Liver (tissue), 9 donors: ENCODE data around the gene EPHA6. TPM values are rescaled to one million over a fixed set of nuclear protein-coding genes. Genes with fewer than 3 reads are reported as not detected.

Source experiments
- DNase-seq: peaks from one replicate; pipeline ENCODE4 v3.0.0-alpha.2; 2017; ENCODE audit warnings: low spot score
- H3K27ac ChIP-seq, 2 donors: one replicate each; pipeline ENCODE4 v1.7.0; 2013; ENCODE audit warnings: inconsistent platforms in 2 of 2, low read length in 2 of 2, control low read depth in 1 of 2, low read depth in 1 of 2, mild to moderate bottlenecking in 1 of 2
- H3K27me3 ChIP-seq, 4 donors: one replicate each; pipeline versions ENCODE4 v1.6.1 to v1.7.0; 2013; ENCODE audit warnings: low read length in 3 of 4, inconsistent platforms in 1 of 4, mild to moderate bottlenecking in 1 of 4, moderate library complexity in 1 of 4; ENCODE audit not compliant: control insufficient read depth in 4 of 4, insufficient read depth in 4 of 4
- H3K36me3 ChIP-seq, 4 donors: one replicate each; pipeline versions ENCODE4 v1.6.1 to v1.7.0; 2013; ENCODE audit warnings: low read length in 3 of 4, mild to moderate bottlenecking in 3 of 4, low read depth in 1 of 4, moderate library complexity in 1 of 4; ENCODE audit not compliant: control insufficient read depth in 4 of 4, insufficient read depth in 3 of 4
- H3K4me1 ChIP-seq, 4 donors: one replicate each; pipeline versions ENCODE4 v1.6.1 to v1.7.0; 2013; ENCODE audit warnings: low read length in 3 of 4, mild to moderate bottlenecking in 3 of 4, moderate library complexity in 1 of 4; ENCODE audit not compliant: control insufficient read depth in 4 of 4, insufficient read depth in 4 of 4
- H3K4me3 ChIP-seq, 3 donors: one replicate each; pipeline versions ENCODE4 v1.6.1 to v1.7.0; 2013; ENCODE audit warnings: low read length in 3 of 3, control low read depth in 1 of 3, low read depth in 1 of 3, mild to moderate bottlenecking in 1 of 3
- H3K9ac ChIP-seq, 2 donors: one replicate each; pipeline ENCODE4 v1.7.0; 2013; ENCODE audit warnings: low read length in 2 of 2, mild to moderate bottlenecking in 2 of 2, moderate library complexity in 2 of 2, control low read depth in 1 of 2, low read depth in 1 of 2
- H3K9me3 ChIP-seq, 4 donors: one replicate each; pipeline versions ENCODE4 v1.6.1 to v1.7.0; 2013; ENCODE audit warnings: low read length in 3 of 4; ENCODE audit not compliant: control insufficient read depth in 4 of 4
- EGR1 ChIP-seq, 2 donors: IDR thresholded peaks; 2 replicates each; pipeline ENCODE4 v1.6.1; 2016 to 2018; ENCODE audit warnings: antibody characterized with exemption in 2 of 2, low read depth in 2 of 2
- FOXA1 ChIP-seq: IDR thresholded peaks from 2 replicates; pipeline ENCODE4 v1.6.1; 2016; ENCODE audit warnings: antibody characterized with exemption
- FOXA2 ChIP-seq: IDR thresholded peaks from 2 replicates; pipeline ENCODE4 v1.6.1; 2016; ENCODE audit warnings: antibody characterized with exemption
- GABPA ChIP-seq, 2 donors: IDR thresholded peaks in 1 of 2; conservative IDR thresholded peaks in 1 of 2; 2 replicates each; pipeline ENCODE4 v1.6.1; 2016; ENCODE audit warnings: antibody characterized with exemption in 2 of 2, mild to moderate bottlenecking in 1 of 2, moderate library complexity in 1 of 2
- HNF4G ChIP-seq: IDR thresholded peaks from 2 replicates; pipeline ENCODE4 v1.6.1; 2016; ENCODE audit warnings: antibody characterized with exemption
- JUND ChIP-seq, 2 donors: IDR thresholded peaks; 2 replicates each; pipeline ENCODE4 v1.6.1; 2016; ENCODE audit warnings: antibody characterized with exemption in 2 of 2
- MAX ChIP-seq: IDR thresholded peaks from 2 replicates; pipeline ENCODE4 v1.6.1; 2016; ENCODE audit warnings: antibody characterized with exemption
- NR2F2 ChIP-seq: IDR thresholded peaks from 2 replicates; pipeline ENCODE4 v1.6.1; 2016; ENCODE audit warnings: antibody characterized with exemption
- RAD21 ChIP-seq, 2 donors: IDR thresholded peaks; 2 replicates each; pipeline ENCODE4 v1.6.1; 2016; ENCODE audit warnings: antibody characterized with exemption in 2 of 2, mild to moderate bottlenecking in 2 of 2
- REST ChIP-seq: IDR thresholded peaks from 2 replicates; pipeline ENCODE4 v1.6.1; 2016; ENCODE audit warnings: antibody characterized with exemption, mild to moderate bottlenecking
- RXRA ChIP-seq, 2 donors: IDR thresholded peaks; 2 replicates each; pipeline ENCODE4 v1.6.1; 2017 to 2018; ENCODE audit warnings: antibody characterized with exemption in 2 of 2, mild to moderate bottlenecking in 1 of 2
- SP1 ChIP-seq: IDR thresholded peaks from 2 replicates; pipeline ENCODE4 v1.6.1; 2018; ENCODE audit warnings: antibody characterized with exemption, mild to moderate bottlenecking
- TAF1 ChIP-seq: conservative IDR thresholded peaks from 2 replicates; pipeline ENCODE4 v1.6.1; 2016; ENCODE audit warnings: antibody characterized with exemption, mild to moderate bottlenecking
- YY1 ChIP-seq: IDR thresholded peaks from 2 replicates; pipeline ENCODE4 v1.6.1; 2016; ENCODE audit warnings: antibody characterized with exemption, mild to moderate bottlenecking
- WGBS: extraction: QIAGEN DNeasy Blood & Tissue Kit; methylation state at CpG from one replicate; pipeline ENCODE4 v1.1.7; 2013; 5-methylcytosine and 5-hydroxymethylcytosine counted together
- polyA plus RNA-seq, 2 donors: library from polyadenylated mRNA; stranded (reverse) in 1 of 2; unstranded in 1 of 2; fragments of 200-250 nt in 1 of 2; fragments of >200 nt in 1 of 2; fragmentation: Nextera tagmentation in 1 of 2; extraction: Ambion mirVana in 1 of 2; gene quantifications; one replicate each; pipeline versions ENCODE4 v1.2.1 to v1.2.3, GENCODE V29; 2013 to 2015
- total RNA-seq, 2 donors: library from RNA; depleted of rRNA; stranded (reverse); fragments of >200 nt; gene quantifications; one replicate each; pipeline ENCODE4 v1.2.3, GENCODE V29; 2014
- TF ChIP-seq, protein P1 (sequence below): fragments of 150-350 bp; IDR thresholded peaks from 2 replicates; pipeline ENCODE4 v1.5.1; 2017; ENCODE audit warnings: improper control_type of control experiment, low read depth, low read length; ENCODE audit not compliant: missing input control
- TF ChIP-seq, protein P2 (sequence below): IDR thresholded peaks from 2 replicates; pipeline ENCODE4 v1.6.1; 2016; ENCODE audit warnings: antibody characterized with exemption
- TF ChIP-seq, protein P3 (sequence below): IDR thresholded peaks from 2 replicates; pipeline ENCODE4 v1.6.1; 2016; ENCODE audit warnings: antibody characterized with exemption
- donor health status: healthy.
- donor health status: healthy.
- donor health status: healthy.
- donor health status: healthy.
- donor health status: healthy.

The EPHA6 gene
- total and polyA plus RNA-seq, 4 donors, result 0.05 to 0.17 (median 0.05) TPM; not detected in 1

GRCh38 chr3:97579365-97579764, 765.0 kb downstream of the EPHA6 start:
- DNase-seq, result no peak

DNA sequence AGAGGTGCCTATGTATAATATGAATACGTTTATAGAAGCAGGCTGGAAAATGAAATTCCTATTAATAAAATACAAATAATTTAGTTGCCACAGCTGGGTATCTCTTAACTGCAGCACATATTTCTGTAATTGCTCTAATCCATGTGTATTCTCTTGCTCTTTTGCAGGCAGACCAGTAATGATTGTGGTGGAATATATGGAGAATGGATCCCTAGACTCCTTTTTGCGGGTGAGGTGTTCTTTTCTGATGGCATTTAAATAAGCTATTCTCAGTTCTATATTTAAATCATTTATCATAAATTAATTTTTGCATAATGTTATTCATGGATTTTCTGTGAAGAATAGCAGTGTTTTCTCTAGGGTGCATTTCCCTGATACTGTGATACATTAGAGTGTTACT, 796.2 kb downstream of the EPHA6 start:
- DNase-seq, result no peak
- Histone ChIP-seq H3K9me3 (no peaks in the 10 kb centered on the region), H3K9ac (no peak overlapping the region), H3K27me3 (peaks cover 0 to 2% (median 0%) of the 10 kb centered on the region in 4 donors), H3K4me3 (no peak overlapping the region), H3K4me1 (no peaks in the 10 kb centered on the region), H3K36me3 (no peaks in the 10 kb centered on the region), H3K27ac (no peak overlapping the region)
- WGBS, result 60% methylated on average over 2 of the region's 2 CpGs
- TF ChIP-seq YY1, result no peak

More at GRCh38 chr3:97579365-97579764, 765.0 kb downstream of the EPHA6 start:
- Histone ChIP-seq H3K9ac (no peak overlapping the region), H3K4me1 (no peaks in the 10 kb centered on the region), H3K27ac (no peak overlapping the region), H3K36me3 (no peaks in the 10 kb centered on the region), H3K27me3 (no peaks in the 10 kb centered on the region), H3K4me3 (no peak overlapping the region), H3K9me3 (no peaks in the 10 kb centered on the region)
- no peak for TF ChIP-seq RXRA (IDR thresholded peaks at IDR 0.05)
- TF ChIP-seq, protein P1, sequence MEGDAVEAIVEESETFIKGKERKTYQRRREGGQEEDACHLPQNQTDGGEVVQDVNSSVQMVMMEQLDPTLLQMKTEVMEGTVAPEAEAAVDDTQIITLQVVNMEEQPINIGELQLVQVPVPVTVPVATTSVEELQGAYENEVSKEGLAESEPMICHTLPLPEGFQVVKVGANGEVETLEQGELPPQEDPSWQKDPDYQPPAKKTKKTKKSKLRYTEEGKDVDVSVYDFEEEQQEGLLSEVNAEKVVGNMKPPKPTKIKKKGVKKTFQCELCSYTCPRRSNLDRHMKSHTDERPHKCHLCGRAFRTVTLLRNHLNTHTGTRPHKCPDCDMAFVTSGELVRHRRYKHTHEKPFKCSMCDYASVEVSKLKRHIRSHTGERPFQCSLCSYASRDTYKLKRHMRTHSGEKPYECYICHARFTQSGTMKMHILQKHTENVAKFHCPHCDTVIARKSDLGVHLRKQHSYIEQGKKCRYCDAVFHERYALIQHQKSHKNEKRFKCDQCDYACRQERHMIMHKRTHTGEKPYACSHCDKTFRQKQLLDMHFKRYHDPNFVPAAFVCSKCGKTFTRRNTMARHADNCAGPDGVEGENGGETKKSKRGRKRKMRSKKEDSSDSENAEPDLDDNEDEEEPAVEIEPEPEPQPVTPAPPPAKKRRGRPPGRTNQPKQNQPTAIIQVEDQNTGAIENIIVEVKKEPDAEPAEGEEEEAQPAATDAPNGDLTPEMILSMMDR, result no peak
- no peak for TF ChIP-seq RAD21 (IDR thresholded peaks at IDR 0.05)
- TF ChIP-seq JUND (IDR thresholded peaks at IDR 0.05), result no peak
- TF ChIP-seq YY1, result no peak
- TF ChIP-seq HNF4G, result no peak
- TF ChIP-seq GABPA (IDR thresholded peaks at IDR 0.05 in 1 of 2, conservative IDR thresholded peaks at IDR 0.05 in 1 of 2), result no peak
- no peak for TF ChIP-seq NR2F2
- TF ChIP-seq FOXA2, result no peak
- no peak for TF ChIP-seq EGR1 (IDR thresholded peaks at IDR 0.05; ENCODE audit: low read depth in 2 of 2)
- TF ChIP-seq, protein P2, sequence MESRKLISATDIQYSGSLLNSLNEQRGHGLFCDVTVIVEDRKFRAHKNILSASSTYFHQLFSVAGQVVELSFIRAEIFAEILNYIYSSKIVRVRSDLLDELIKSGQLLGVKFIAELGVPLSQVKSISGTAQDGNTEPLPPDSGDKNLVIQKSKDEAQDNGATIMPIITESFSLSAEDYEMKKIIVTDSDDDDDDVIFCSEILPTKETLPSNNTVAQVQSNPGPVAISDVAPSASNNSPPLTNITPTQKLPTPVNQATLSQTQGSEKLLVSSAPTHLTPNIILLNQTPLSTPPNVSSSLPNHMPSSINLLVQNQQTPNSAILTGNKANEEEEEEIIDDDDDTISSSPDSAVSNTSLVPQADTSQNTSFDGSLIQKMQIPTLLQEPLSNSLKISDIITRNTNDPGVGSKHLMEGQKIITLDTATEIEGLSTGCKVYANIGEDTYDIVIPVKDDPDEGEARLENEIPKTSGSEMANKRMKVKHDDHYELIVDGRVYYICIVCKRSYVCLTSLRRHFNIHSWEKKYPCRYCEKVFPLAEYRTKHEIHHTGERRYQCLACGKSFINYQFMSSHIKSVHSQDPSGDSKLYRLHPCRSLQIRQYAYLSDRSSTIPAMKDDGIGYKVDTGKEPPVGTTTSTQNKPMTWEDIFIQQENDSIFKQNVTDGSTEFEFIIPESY, result no peak
- no peak for TF ChIP-seq FOXA1
- TF ChIP-seq SP1, result no peak
- TF ChIP-seq, protein P3, sequence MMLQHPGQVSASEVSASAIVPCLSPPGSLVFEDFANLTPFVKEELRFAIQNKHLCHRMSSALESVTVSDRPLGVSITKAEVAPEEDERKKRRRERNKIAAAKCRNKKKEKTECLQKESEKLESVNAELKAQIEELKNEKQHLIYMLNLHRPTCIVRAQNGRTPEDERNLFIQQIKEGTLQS, result no peak
- no peak for TF ChIP-seq MAX
- no peak for TF ChIP-seq TAF1
- WGBS, result 65% methylated on average over 3 of the region's 3 CpGs

DNA sequence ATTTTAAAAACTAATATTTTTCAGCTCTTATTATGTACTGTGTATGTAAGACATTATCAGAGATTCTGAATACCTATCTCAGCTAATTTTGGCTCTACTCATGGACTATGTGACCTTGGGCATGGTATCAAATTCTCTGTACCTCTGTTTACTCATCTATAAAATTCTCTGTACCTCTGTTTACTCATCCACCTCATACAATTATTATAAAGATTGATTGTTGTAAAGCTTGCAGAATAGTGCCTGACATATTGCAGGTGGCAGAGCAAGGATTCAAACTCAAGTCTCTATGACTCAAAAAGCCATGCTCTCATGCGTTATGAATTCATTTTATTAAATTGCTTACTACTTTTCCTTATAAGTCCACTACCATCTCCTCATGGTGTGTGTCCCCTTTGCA, 798.2 kb downstream of the EPHA6 start:
- no peak for DNase-seq
- no peaks in the 10 kb centered on the region for H3K4me1 ChIP-seq
- 79% methylated on average over 1 of the region's 1 CpG for WGBS
- no peak overlapping the region for H3K4me3 ChIP-seq
- H3K9ac ChIP-seq, result no peak overlapping the region
- H3K9me3 ChIP-seq, result peaks cover 0 to 2% (median 0%) of the 10 kb centered on the region in 4 donors
- H3K27me3 ChIP-seq, result peaks cover 0 to 2% (median 0%) of the 10 kb centered on the region in 4 donors
- no peaks in the 10 kb centered on the region for H3K36me3 ChIP-seq
- H3K27ac ChIP-seq, result no peak overlapping the region
- no peak for TF ChIP-seq REST
- TF ChIP-seq, protein P2, result no peak
- TF ChIP-seq FOXA2, result no peak
- TF ChIP-seq MAX, result no peak
